GM12878 (cell line): ENCODE results near the gene BAZ1B. TPM values are rescaled to one million over a fixed set of nuclear protein-coding genes. Genes with fewer than 3 reads are reported as not detected.

ENCODE experiments used
- BCL11A ChIP-seq: IDR thresholded peaks from 2 replicates; pipeline ENCODE4 v1.6.1; 2011; ENCODE audit warnings: low read depth, low read length
- DPF2 ChIP-seq: fragments of 450-650 bp; IDR thresholded peaks from 2 replicates; pipeline ENCODE4 v1.6.1; 2017; ENCODE audit warnings: mild to moderate bottlenecking
- ETV6 ChIP-seq, 2 experiments: fragments of 450-650 bp in 1 of 2; IDR thresholded peaks in 1 of 2; conservative IDR thresholded peaks in 1 of 2; 2 replicates each; pipeline ENCODE4 v1.6.1; 2014; ENCODE audit warnings: antibody characterized with exemption in 1 of 2, borderline replicate concordance in 1 of 2, low read depth in 1 of 2, mild to moderate bottlenecking in 1 of 2, moderate library complexity in 1 of 2
- FOXK2 ChIP-seq: fragments of 450-650 bp; IDR thresholded peaks from 2 replicates; pipeline ENCODE4 v1.6.1; 2017; ENCODE audit warnings: mild to moderate bottlenecking, moderate library complexity
- FOXM1 ChIP-seq: IDR thresholded peaks from 2 replicates; pipeline ENCODE4 v1.6.1; 2012; ENCODE audit warnings: low read depth, mild to moderate bottlenecking, inconsistent platforms, low read length, moderate library complexity
- GABPA ChIP-seq: IDR thresholded peaks from 2 replicates; pipeline ENCODE4 v1.6.1; 2014; ENCODE audit warnings: antibody characterized with exemption, low read depth, mild to moderate bottlenecking, inconsistent platforms
- HDAC6 ChIP-seq: fragments of 200-600 bp; sonication (generic); IDR thresholded peaks from one replicate; pipeline ENCODE4 v1.8.0; 2017; ENCODE audit warnings: antibody characterized with exemption; ENCODE audit not compliant: unreplicated experiment
- HSF1 ChIP-seq: fragments of 150-350 bp; IDR thresholded peaks from 2 replicates; pipeline ENCODE4 v1.6.1; 2014; ENCODE audit warnings: mild to moderate bottlenecking, low read depth, low read length
- MEF2A ChIP-seq: IDR thresholded peaks from 2 replicates; pipeline ENCODE4 v1.6.1; 2011; ENCODE audit warnings: low read depth, mild to moderate bottlenecking, low read length, moderate library complexity; ENCODE audit not compliant: insufficient read depth
- NFXL1 ChIP-seq: fragments of 450-650 bp; IDR thresholded peaks from 2 replicates; pipeline ENCODE4 v1.6.1; 2017; ENCODE audit warnings: antibody characterized with exemption, mild to moderate bottlenecking, borderline replicate concordance
- NKRF ChIP-seq: fragments of 450-650 bp; conservative IDR thresholded peaks from 2 replicates; pipeline ENCODE4 v1.6.1; 2017; ENCODE audit warnings: mild to moderate bottlenecking, moderate library complexity
- PRDM15 ChIP-seq: fragments of 450-650 bp; formaldehyde crosslinking; IDR thresholded peaks from 2 replicates; pipeline ENCODE4 v1.4.0; 2020; ENCODE audit warnings: mild to moderate bottlenecking, moderate library complexity
- RBBP5 ChIP-seq: fragments of 200-600 bp; sonication (generic); conservative IDR thresholded peaks from 2 replicates; pipeline ENCODE4 v1.6.1; 2016
- RCOR1 ChIP-seq: conservative IDR thresholded peaks from 2 replicates; pipeline ENCODE4 v1.6.1; 2012; ENCODE audit warnings: low read depth, low read length, improper control_type of control experiment
- REST ChIP-seq: IDR thresholded peaks from 2 replicates; pipeline ENCODE4 v1.6.1; 2012; ENCODE audit warnings: mild to moderate bottlenecking, low read depth, low read length
- SIN3A ChIP-seq: IDR thresholded peaks from 2 replicates; pipeline ENCODE4 v1.6.1; 2012; ENCODE audit warnings: low read depth, low read length, improper control_type of control experiment
- STAT3 ChIP-seq: IDR thresholded peaks from 2 replicates; pipeline ENCODE4 v1.6.1; 2011; ENCODE audit warnings: low read depth, low read length, improper control_type of control experiment
- TARDBP ChIP-seq: IDR thresholded peaks from 2 replicates; pipeline ENCODE4 v1.6.1; 2016; ENCODE audit warnings: borderline replicate concordance
- TBL1XR1 ChIP-seq: IDR thresholded peaks from 2 replicates; pipeline ENCODE4 v1.6.1; 2012; ENCODE audit warnings: low read depth, low read length, improper control_type of control experiment
- ZNF274 ChIP-seq: IDR thresholded peaks from one replicate; pipeline ENCODE4 v1.8.0; 2011; ENCODE audit not compliant: insufficient read length, insufficient read depth
- polyA plus RNA-seq, 11 experiments: library from polyadenylated mRNA; depleted of rRNA in 4 of 11; unstranded in 6 of 11; stranded (reverse) in 5 of 11; fragments of >200 nt; fragmentation: Nextera tagmentation in 4 of 11; fragmentation: Illumina TruSeq in 1 of 11; extraction: Ambion mirVana in 4 of 11; extraction: Trizol in 1 of 11; gene quantifications; 1 replicate in 1 of 11; 2 replicates in 10 of 11; pipeline versions ENCODE4 v1.2.1 to v1.2.3, GENCODE V29; 2011 to 2016; ENCODE audit warnings: inconsistent platforms in 2 of 11, missing spikeins in 2 of 11, low read depth in 1 of 11
- total RNA-seq, 4 experiments: library from RNA; depleted of rRNA in 3 of 4; stranded (reverse); fragments of >200 nt in 3 of 4; fragmentation: Illumina TruSeq in 1 of 4; extraction: Trizol in 1 of 4; gene quantifications; 2 replicates each; pipeline versions ENCODE4 v1.2.1 to v1.2.3, GENCODE V29; 2013 to 2021

BAZ1B gene
- total and polyA plus RNA-seq, 10 of the 15 experiments (the other 5 are each of a cell fraction or from before 2014, with no cell fraction given) = 14.0 to 77.4 (median 36.2) TPM

GRCh38 chr7:73522105-73522872, at the start of gene BAZ1B (continued):
- TF ChIP-seq PRDM15 (CRISPR knock-in tag) (no peak), HSF1 (no peak), ZNF274 (no peak), RCOR1 (no peak), TARDBP (peak; percentile 37; the same call in 1 of the 2 replicates), SIN3A (0 out of 2 replicates have a peak, but pooled peaks have one; percentile 56), NFXL1 (no peak), NKRF (peak; percentile 88), FOXM1 (peak; percentile 30; the same call in 1 of the 2 replicates), RBBP5 (no peak), FOXK2 (no peak), GABPA (no peak), DPF2 (peak; percentile 96), MEF2A (0 out of 2 replicates have a peak, but pooled peaks have one; percentile 30), ETV6 (conservative IDR thresholded peaks at IDR 0.05 in 1 of 2, IDR thresholded peaks at IDR 0.05 in 1 of 2; ENCODE audit: borderline replicate concordance in 1 of 2, low read depth in 1 of 2) (0 out of 4 replicates have a peak, but pooled peaks of 1 of the 2 experiments have one; percentile 25), REST (no peak), STAT3 (no peak), HDAC6 (no peak), TBL1XR1 (no peak), BCL11A (no peak)
